Sciatic nerve (tissue), 2 donors: ENCODE measurements around the gene PDE9A. TPM values are rescaled to one million over a fixed set of nuclear protein-coding genes. Genes with fewer than 3 reads are reported as not detected.

Experiments
- ATAC-seq: fragments of 200-7000 bp; cut with Tn5 transposase; one replicate; pipeline ENCODE4 v1.9.1; 2020; ENCODE audit warnings: mild to moderate bottlenecking, moderate library complexity
- DNase-seq: peaks from one replicate; pipeline ENCODE4 v3.0.0-alpha.2; 2020; ENCODE audit warnings: low spot score
- intact Hi-C: fragments of 100-400 bp; cut with DNase I; formaldehyde crosslinking; loops from one replicate; pipeline ENCODE4 v1.14.2; 2022
- total RNA-seq: library from RNA; stranded (reverse); fragmentation: NEBNext Ultra II Directional; extraction: Animal tissue kit (Norgen Biotek cat#: 25700); gene quantifications from one replicate; pipeline ENCODE4 v1.2.1, GENCODE V29; 2021
- donor health status: DM: no; HTN: no; CAD: no.
- donor health status: DM: no; HTN: no; CAD: no.

The PDE9A gene
- total RNA-seq, 1 donor from 2014 or later = 32.6 TPM

DNA sequence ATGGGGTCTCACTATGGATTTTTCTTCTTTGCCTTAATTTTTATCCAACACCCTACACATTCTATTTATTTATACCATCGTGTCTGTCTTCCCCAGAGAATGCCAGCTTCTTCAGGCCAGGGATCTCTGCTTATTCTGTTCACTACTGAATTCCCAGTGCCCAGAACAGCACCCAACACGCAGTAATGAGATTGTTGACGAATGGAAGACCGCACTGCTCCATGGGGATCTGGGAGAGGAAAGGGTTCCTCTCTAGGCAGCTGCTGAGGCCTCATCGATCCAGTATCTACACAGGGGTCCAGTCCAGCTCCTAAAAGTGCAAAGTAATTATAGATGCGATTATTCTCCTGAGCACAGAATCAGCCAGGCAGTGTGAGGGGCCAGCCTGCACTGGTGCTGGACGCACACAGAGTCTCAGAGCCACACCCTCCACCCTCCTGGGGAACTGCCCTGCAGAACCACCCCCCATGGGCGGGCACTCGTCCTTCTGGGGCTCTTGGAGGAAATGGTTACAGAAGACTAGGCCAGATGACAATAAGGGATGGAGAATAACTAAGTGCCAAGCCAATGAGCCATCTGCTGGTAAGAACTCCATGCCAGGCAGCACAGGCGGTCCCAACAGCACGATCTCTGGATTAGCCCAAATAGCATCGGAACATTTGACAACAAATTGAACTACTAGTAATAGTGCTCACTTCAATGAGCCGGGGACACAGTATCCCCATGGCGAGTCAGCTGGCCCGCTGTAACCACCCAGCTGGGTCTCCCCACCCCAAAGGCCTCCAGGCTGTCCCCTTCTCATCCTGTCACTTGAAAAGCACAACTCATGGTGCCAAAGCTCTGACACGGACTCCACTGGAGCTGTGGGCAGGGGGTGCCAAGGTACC is 1.7 kb upstream of the PDE9A start:
- DNase-seq (no peak), ATAC-seq (peak; percentile 17)
- intact Hi-C loops = loop anchor here (10.0 kb wide), 1 partner anchor 93 kb away; no protein-coding TSS in a partner anchor

DNA sequence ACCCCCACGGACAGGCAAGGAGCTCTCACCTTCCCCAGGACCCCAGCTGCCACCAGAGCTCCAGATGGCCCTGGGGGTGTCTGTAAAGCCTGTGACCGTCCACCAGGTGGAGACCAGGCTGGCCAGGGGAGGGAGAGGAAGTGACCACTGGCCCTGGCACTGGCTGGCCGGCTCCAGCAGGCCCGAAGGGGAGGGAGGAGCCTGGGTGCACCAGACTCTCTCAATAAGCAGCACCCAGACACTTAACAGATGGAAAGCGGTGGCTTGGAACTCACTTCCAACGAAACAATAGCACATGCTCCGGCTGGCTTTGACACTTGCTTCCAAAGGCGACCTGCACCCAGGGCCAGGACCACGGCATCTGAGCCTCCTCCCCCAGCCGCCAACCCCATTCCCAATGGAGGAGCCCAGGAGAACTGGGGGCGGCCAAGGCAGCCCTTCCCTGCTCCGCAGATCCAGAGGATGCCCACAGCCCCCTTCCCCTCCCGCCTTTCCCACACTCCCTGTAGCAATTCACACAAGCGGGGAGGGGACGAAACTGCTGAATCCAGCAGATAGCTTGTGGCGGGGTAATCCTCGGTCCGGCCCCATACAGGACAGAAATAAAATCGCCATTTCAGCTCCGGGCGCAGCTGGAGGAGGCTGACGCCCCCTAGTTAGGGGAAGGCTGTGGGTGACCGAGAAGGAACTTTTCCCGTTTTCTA is 742 bp upstream of the PDE9A start:
- intact Hi-C loops = loop anchor here (10.0 kb wide), 1 partner anchor 92 kb away; no protein-coding TSS in a partner anchor
- peak; percentile 85 for ATAC-seq
- peak; percentile 80 for DNase-seq

- ATAC-seq (no peak), DNase-seq (no peak)
- intact Hi-C loops = loop anchor here (10.0 kb wide), 1 partner anchor 90 kb away; no protein-coding TSS in a partner anchor
These were observed 925 bp downstream of the PDE9A start for GRCh38 chr21:42654179-42654912.

DNA sequence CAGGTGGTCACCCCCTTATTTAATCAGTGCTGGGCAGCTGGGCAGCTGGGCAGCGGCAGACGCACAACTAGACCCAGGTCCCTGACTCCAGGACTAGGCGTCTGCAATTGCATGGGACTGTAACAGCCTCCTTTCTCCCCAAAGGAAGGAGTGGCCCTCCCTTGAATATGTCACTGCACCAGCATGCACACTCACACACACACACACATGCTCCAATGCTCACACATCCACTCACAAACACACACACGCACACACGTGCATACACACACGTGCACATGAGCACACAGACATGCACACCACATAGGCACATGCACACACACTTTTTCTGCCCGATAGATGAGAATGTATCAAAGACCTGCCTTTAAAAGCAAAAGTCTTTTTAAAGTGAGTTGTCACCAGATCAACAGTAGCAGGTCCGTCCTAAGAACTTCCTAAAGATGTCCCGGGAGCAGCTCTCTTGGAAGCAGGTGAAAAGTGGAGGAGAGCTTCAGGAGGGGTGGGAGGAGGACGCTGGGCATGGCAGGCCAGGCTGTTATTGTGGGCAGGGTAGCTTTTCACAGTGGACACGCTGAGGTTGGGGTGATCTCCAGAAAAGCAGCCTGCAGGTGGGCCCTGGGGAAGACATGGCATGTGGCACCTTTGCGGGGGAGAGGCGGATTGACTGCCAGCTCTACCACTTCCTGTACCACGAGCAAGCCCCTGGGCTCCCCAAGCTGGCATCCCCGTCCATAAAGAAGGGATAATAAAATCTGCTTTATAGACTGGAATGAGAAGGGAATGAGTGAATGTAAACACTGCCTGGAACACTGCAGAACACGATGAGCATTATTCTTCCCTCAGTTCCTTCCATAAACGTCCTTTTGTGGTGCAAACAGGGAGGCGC is 1.7 kb downstream of the PDE9A start:
- ATAC-seq (no peak), DNase-seq (no peak)
- intact Hi-C loops = loop anchor here (10.0 kb wide), 1 partner anchor 90 kb away; no protein-coding TSS in a partner anchor

DNA sequence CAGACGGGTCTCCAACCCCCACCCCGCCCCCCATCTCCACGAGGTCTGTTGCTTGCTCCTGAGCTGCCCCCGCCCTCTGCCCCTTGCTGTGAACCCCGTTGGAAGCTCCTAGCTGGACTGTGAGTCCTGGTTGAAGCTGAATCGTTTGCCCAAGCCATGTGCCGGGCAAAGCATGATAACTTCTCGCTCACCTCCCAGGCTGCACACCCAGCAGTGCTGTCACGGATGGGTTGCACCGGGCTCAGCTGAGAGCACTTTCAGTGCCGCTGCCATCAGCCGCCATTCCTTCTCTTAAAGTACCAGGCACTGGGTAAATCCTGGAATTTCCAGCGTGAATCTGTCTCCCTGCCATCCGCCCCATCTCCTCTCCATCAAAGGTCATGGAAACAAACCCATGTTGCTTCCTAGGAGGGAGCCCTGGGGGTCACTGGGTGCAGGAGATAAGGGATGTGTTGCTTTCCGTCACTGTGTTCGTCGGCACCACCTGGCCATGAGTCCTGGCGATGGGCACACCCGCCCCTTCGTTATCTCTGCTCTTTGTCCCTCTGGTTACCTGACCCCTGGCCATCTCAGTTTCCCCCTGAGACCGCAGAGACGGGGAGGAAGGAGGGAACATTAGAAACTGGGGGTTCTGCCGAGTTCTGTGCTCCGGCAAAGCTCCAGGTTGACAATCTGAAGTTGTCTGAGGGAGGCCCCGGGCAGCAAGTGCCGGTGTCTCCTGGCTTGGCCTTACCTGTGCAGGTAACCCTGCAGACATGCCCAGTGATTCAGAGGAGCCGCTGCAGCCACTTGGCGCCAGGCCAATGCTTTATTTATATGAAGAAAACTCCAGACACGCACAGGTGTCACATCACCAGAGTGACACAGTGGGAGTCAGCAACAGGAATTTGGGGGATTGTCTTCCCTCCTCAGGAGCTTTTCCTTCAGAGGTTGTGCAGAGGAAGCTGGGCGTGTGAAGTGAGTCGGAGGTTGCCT is 2.7 kb downstream of the PDE9A start:
- intact Hi-C loops = loop anchor here (10.0 kb wide), 1 partner anchor 89 kb away; no protein-coding TSS in a partner anchor
- DNase-seq = no peak

GRCh38 chr21:42656872-42657271 is 3.5 kb downstream of the PDE9A start:
- intact Hi-C loops = loop anchor here (10.0 kb wide), 1 partner anchor 88 kb away; no protein-coding TSS in a partner anchor
- ATAC-seq (no peak), DNase-seq (no peak)

More for the DNA sequence above, 2.7 kb downstream of the PDE9A start:
- no peak for ATAC-seq

- DNase-seq (no peak), ATAC-seq (no peak)
- intact Hi-C loops = loop anchor here (10.0 kb wide), 1 partner anchor 87 kb away; no protein-coding TSS in a partner anchor
These were observed 4.4 kb downstream of the PDE9A start for GRCh38 chr21:42657676-42658319.

DNA sequence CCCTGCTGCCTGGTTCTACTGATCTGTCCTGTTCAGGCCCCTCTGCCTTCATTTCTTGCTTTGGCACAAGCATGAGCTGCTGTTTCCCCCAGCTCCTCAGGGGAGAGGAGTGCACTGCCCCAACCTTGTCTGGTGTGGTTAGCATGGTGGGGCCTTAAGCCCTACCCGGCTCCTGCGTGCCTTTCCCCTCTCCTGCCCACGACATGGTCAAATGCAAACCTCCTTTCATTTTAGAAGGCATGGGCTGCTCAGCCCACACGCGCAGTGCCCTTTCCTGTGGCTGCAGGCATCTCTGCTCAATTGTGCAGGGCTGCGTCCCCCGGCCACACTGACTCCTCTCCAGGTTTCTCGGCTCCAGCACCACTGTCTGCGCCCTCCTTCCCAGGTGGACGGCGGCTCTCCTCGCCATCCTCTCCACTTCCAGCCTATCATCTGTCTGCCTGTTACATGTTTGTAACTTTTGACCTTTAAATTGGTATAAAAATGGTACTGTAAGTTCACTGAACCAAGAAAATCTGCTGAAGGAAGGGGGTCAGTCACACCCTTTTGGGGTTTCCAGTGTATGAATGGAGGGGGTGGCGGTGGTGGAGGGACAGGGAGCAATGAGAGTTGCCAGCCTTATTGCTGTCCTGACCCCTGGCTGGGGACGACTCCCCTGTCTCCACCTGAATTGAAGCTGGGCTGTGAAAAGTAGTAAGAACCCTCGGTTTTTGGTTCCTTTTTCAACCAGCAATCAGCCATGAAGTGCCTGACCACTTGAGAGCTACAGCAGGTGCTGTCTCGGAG is 5.1 kb downstream of the PDE9A start:
- no peak for ATAC-seq
- intact Hi-C loops = loop anchor here (10.0 kb wide), 1 partner anchor 86 kb away; no protein-coding TSS in a partner anchor
- DNase-seq = no peak

DNA sequence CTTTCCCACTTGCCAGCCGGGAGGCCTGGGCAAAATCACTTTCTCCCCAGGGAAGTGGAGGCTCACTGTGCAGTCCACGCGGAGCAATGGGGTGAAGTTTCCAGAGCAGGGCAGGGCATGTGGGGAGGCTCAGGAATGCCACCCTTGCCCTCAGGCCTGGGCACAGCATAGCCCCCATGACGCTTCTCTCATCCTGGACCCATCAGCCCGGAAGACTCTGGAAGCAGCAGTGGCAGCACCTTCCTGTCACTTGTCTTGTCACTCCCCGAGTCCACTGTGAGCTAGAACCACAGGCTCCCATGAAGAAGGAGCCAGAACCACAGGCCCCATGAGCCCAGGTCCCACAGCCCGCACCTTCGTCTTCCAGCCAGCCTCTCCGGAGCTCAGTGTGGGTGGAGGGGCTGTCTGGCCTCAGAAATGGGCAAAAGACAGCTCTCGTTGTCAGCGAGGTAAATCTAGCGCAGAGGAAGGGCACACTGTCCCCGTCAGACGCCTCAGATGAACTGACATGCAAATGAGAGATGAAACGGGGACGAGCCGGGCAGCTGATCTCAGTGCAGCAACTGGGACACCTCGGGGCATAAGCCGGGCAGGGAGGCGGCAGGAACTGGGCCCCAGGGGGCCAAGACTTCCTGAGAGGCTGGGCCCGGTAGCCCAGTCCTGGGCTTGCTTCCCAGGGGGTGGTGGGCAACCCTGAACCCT is 6.1 kb downstream of the PDE9A start:
- DNase-seq (no peak), ATAC-seq (no peak)
- intact Hi-C loops = loop anchor here (10.0 kb wide), 1 partner anchor 85 kb away; no protein-coding TSS in a partner anchor

DNA sequence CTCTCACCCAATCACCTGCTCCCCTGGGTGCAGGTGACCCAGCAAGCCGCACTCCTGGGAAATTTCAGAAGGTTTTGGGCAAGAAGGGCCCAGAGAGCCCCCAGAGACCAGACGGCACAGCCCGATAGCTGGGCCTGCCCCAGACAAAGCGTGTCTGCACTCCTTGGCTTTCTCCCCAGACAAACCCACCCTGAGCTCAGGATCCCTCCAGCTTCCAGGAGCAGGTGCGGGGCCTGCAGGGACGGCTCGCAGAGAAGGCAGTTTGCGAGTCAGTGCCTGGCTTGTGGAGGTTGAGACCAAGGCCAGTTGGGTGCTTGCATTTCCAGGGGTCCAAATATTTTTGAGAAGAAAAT is 6.7 kb downstream of the PDE9A start:
- DNase-seq (no peak), ATAC-seq (no peak)
- intact Hi-C loops = no loop called here

- DNase-seq = no peak
- intact Hi-C loops = no loop called here
- no peak for ATAC-seq
These were observed 8.4 kb downstream of the PDE9A start for GRCh38 chr21:42661688-42662429.

- ATAC-seq (no peak), DNase-seq (no peak)
- intact Hi-C loops = no loop called here
These were observed 9.2 kb downstream of the PDE9A start for GRCh38 chr21:42662430-42663199.

- DNase-seq = no peak
- ATAC-seq = no peak
- intact Hi-C loops = no loop called here
These were observed 9.9 kb downstream of the PDE9A start for GRCh38 chr21:42663200-42663750.
